Adrenal gland (tissue), 5 donors: ENCODE measurements around the gene TLK2.

Experiments used
- CTCF ChIP-seq, 6 experiments: fragments of 450-650 bp in 4 of 6; fragments of 200-600 bp in 2 of 6; sonication (generic) in 1 of 6; IDR thresholded peaks; 1 replicate in 5 of 6; 2 replicates in 1 of 6; pipeline versions ENCODE4 v1.5.1 to v1.8.0; 2016 to 2021; ENCODE audit warnings: antibody characterized with exemption in 6 of 6, mild to moderate bottlenecking in 2 of 6, moderate library complexity in 1 of 6
- POLR2A ChIP-seq, 2 donors: fragments of 450-650 bp; IDR thresholded peaks; one replicate each; pipeline ENCODE4 v1.6.1; 2017; ENCODE audit warnings: antibody characterized with exemption in 2 of 2, mild to moderate bottlenecking in 2 of 2, moderate library complexity in 1 of 2
- donor health status: DM: no; HTN: no; CAD: no.

DNA sequence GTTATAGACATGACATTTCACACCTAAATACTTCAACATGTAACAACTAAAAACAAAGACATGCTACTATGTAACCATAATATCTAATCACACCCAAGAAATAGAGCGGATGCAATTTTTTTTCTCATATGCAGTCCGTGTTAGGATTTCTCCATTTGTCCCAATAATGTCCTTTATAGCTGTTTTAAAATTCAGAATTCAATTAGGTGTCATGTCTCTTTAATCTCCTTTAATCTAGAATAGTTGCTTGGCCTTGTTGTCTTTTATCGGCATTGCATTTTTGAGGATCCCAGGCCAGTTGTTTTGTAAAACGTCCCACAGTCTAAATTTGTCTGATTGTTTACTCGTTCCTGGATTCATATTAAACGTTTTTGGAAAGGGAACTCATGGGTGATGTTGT is 163.3 kb downstream of the TLK2 start:
- TF ChIP-seq CTCF (IDR thresholded peaks at IDR 0.05) (no peak), POLR2A (IDR thresholded peaks at IDR 0.05) (no peak)
